ENCODE results near the gene CEL. TPM values are rescaled to one million over a fixed set of nuclear protein-coding genes. Genes with fewer than 3 reads are reported as not detected.

CEL gene
- total RNA-seq, 1 experiment from 2014 or later = 6.9 TPM

GRCh38 chr9:133100506-133101355 lies 39.0 kb downstream of the CEL start:
- TF ChIP-seq, protein P1, sequence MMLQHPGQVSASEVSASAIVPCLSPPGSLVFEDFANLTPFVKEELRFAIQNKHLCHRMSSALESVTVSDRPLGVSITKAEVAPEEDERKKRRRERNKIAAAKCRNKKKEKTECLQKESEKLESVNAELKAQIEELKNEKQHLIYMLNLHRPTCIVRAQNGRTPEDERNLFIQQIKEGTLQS (IDR thresholded peaks at IDR 0.05) = no peak
- TF ChIP-seq, protein P2, sequence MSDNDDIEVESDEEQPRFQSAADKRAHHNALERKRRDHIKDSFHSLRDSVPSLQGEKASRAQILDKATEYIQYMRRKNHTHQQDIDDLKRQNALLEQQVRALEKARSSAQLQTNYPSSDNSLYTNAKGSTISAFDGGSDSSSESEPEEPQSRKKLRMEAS (IDR thresholded peaks at IDR 0.05) = no peak
- TF ChIP-seq CBX3 (IDR thresholded peaks at IDR 0.05; ENCODE audit: low read depth) (no peak), POLR2AphosphoS5 (IDR thresholded peaks at IDR 0.05; ENCODE audit: low read depth, low read length) (no peak), RAD21 (IDR thresholded peaks at IDR 0.05; ENCODE audit: low read depth) (no peak), ZFX (IDR thresholded peaks at IDR 0.05) (no peak), CEBPB (IDR thresholded peaks at IDR 0.05; ENCODE audit: low read depth) (no peak)
- DNase-seq (ENCODE audit: low read depth, low spot score) = no peak

More at GRCh38 chr9:133100506-133101355, 39.0 kb downstream of the CEL start:
- Histone ChIP-seq H3K4me1 (ENCODE audit: control insufficient read depth in 1 of 2, insufficient read depth in 2 of 2, low read length in 2 of 2) (no peaks in the 10 kb centered on the region), H3K4me3 (replicated peaks in 1 of 2; ENCODE audit: low read depth in 1 of 2, low read length in 2 of 2) (no peak overlapping the region), H3K27ac (ENCODE audit: low read depth, low read length) (no peak overlapping the region), H2AFZ (ENCODE audit: low read depth, low read length, poor library complexity, severe bottlenecking) (no peak overlapping the region), H3K9me3 (ENCODE audit: control insufficient read depth in 1 of 2, insufficient read depth in 1 of 2, low read depth in 1 of 2, low read length in 2 of 2) (peaks cover 8 to 12% of the 10 kb centered on the region in 2 experiments; a peak in 3 of 4 replicates), H3K9me2 (ENCODE audit: insufficient read depth) (no peaks in the 10 kb centered on the region), H3K4me2 (ENCODE audit: low read length) (no peak overlapping the region), H3K27me3 (ENCODE audit: insufficient read depth, low read length) (no peaks in the 10 kb centered on the region), H3K36me3 (ENCODE audit: control insufficient read depth in 1 of 2, insufficient read depth in 2 of 2, low read length in 2 of 2) (peaks cover 25 to 42% of the 10 kb centered on the region in 2 experiments; a peak in 3 of 4 replicates), H4K20me1 (ENCODE audit: insufficient read depth) (no peaks in the 10 kb centered on the region), H3K79me2 (ENCODE audit: insufficient read depth, low read length) (no peaks in the 10 kb centered on the region), H3K9ac (ENCODE audit: low read length) (no peak overlapping the region)
- ATAC-seq = no peak
- CTCF ChIA-PET = interaction anchor here (1.0 to 3.4 kb wide), 2 partner anchors 43 to 48 kb away, joined by 3 to 21 read pairs; no protein-coding TSS in a partner anchor
- no TSS peak for BruUV-seq (replicated peaks)
- RAD21 ChIA-PET (ENCODE audit: low non-redundant PET in 1 of 2, low total read pairs in 2 of 2, uncharacterized antibody in 2 of 2, unreplicated experiment in 2 of 2) = interaction anchor here in 1 of 2 experiments (0.5 kb wide), 1 partner anchor 59 kb away, joined by 3 read pairs; no protein-coding TSS in a partner anchor
- intact Hi-C loops (cut with micrococcal nuclease) = no loop called here
- POLR2A ChIA-PET = no interaction called here
